Measurements from ENCODE around the gene ALCAM. TPM values are rescaled to one million over a fixed set of nuclear protein-coding genes. Genes with fewer than 3 reads are reported as not detected.
A peak's percentile ranks its signal among the peaks of the same experiment; 100 is the strongest.

ALCAM gene
- polyA plus RNA-seq, 3 donors: 7.1 to 8.0 (median 7.9) TPM

GRCh38 chr3:105367063-105367405, 325 bp downstream of the ALCAM start:
- H2AFZ ChIP-seq (ENCODE audit: insufficient read depth, low read depth, low read length, poor library complexity, severe bottlenecking): peak overlapping the region; percentile 87
- H3K27ac ChIP-seq (ENCODE audit: low read depth in 1 of 2, low read length in 2 of 2): peak overlapping the region; percentile 96 to 98
- no peak for TF ChIP-seq CTCF (IDR thresholded peaks at IDR 0.05)
- no peaks in the 10 kb centered on the region for H3K36me3 ChIP-seq (replicated peaks in 1 of 2; ENCODE audit: control insufficient read depth in 1 of 2, insufficient read depth in 2 of 2, low read length in 2 of 2)
- H3K4me1 Mint-ChIP-seq: peaks cover 34% of the 10 kb centered on the region
- peak in 1 of 3 donors; percentile 33 for DNase-seq
- H3K27me3 ChIP-seq (ENCODE audit: control insufficient read depth in 2 of 2, insufficient read depth in 2 of 2, low read length in 2 of 2): no peaks in the 10 kb centered on the region
- H3K9me3 ChIP-seq (replicated peaks in 1 of 2; ENCODE audit: control insufficient read depth in 1 of 2, insufficient read depth in 1 of 2, low read length in 2 of 2): no peaks in the 10 kb centered on the region
- peak overlapping the region; percentile 84 for H3K4me2 ChIP-seq (replicated peaks; ENCODE audit: extremely low read depth, low read length, poor library complexity, severe bottlenecking)
- intact Hi-C loops (cut with micrococcal nuclease): loop anchor here in 1 of 2 donors (5.0 to 10.0 kb wide), 2 partner anchors 35 to 52 kb away; no protein-coding TSS in a partner anchor
- H3K9me3 Mint-ChIP-seq: peaks cover 0 to 3% (median 0%) of the 10 kb centered on the region in 7 donors
- 1% methylated on average over 26 of the region's 29 CpGs for WGBS (ENCODE audit: insufficient coverage)
- no peaks in the 10 kb centered on the region for H3K36me3 Mint-ChIP-seq
- no peaks in the 10 kb centered on the region for H4K20me1 ChIP-seq (ENCODE audit: insufficient read depth, low read length)
- H3K4me1 ChIP-seq (ENCODE audit: control insufficient read depth in 1 of 2, insufficient read depth in 2 of 2, low read length in 2 of 2): peaks cover 28 to 41% of the 10 kb centered on the region in 2 donors
- H3K27ac Mint-ChIP-seq: peak overlapping the region; percentile 91 to 100 (median 98)
- H3K4me3 ChIP-seq (replicated peaks in 1 of 3; ENCODE audit: low read depth in 2 of 3, low read length in 3 of 3): peak overlapping the region; percentile 55 to 79 (median 73)
- H3K79me2 ChIP-seq (ENCODE audit: insufficient read depth, low read length): peaks cover 33% of the 10 kb centered on the region
- H3K4me3 Mint-ChIP-seq: peak overlapping the region; percentile 92 to 97
- H3K27me3 Mint-ChIP-seq (ENCODE audit: low read depth in 3 of 3): peaks cover 0 to 12% (median 11%) of the 10 kb centered on the region in 3 donors
- H3K9ac ChIP-seq (ENCODE audit: insufficient read depth, low read length, poor library complexity, severe bottlenecking): peak overlapping the region; percentile 84

- Mint-ChIP-seq H3K9me3 (peaks cover 0 to 3% (median 0%) of the 10 kb centered on the region in 7 donors), H3K27me3 (ENCODE audit: low read depth in 3 of 3) (peaks cover 0 to 12% (median 11%) of the 10 kb centered on the region in 3 donors), H3K27ac (peak overlapping the region; percentile 98 to 100 (median 99)), H3K4me3 (peak overlapping the region; percentile 92 to 97), H3K36me3 (no peaks in the 10 kb centered on the region), H3K4me1 (peaks cover 32% of the 10 kb centered on the region)
- intact Hi-C loops (cut with micrococcal nuclease): loop anchor here in 1 of 2 donors (5.0 to 10.0 kb wide), 2 partner anchors 35 to 53 kb away; no protein-coding TSS in a partner anchor
- peaks cover 28 to 35% of the 10 kb centered on the region in 2 donors for H3K4me1 ChIP-seq (ENCODE audit: control insufficient read depth in 1 of 2, insufficient read depth in 2 of 2, low read length in 2 of 2)
- peak overlapping the region; percentile 96 to 98 for H3K27ac ChIP-seq (ENCODE audit: low read depth in 1 of 2, low read length in 2 of 2)
- H3K9ac ChIP-seq (ENCODE audit: insufficient read depth, low read length, poor library complexity, severe bottlenecking): peak overlapping the region; percentile 84
- peak overlapping the region; percentile 55 to 79 (median 73) for H3K4me3 ChIP-seq (replicated peaks in 1 of 3; ENCODE audit: low read depth in 2 of 3, low read length in 3 of 3)
- WGBS (ENCODE audit: insufficient coverage): 0% methylated on average over 24 of the region's 37 CpGs
- H2AFZ ChIP-seq (ENCODE audit: insufficient read depth, low read depth, low read length, poor library complexity, severe bottlenecking): peak overlapping the region; percentile 87
- H3K9me3 ChIP-seq (replicated peaks in 1 of 2; ENCODE audit: control insufficient read depth in 1 of 2, insufficient read depth in 1 of 2, low read length in 2 of 2): no peaks in the 10 kb centered on the region
- peak overlapping the region; percentile 84 for H3K4me2 ChIP-seq (replicated peaks; ENCODE audit: extremely low read depth, low read length, poor library complexity, severe bottlenecking)
- H3K36me3 ChIP-seq (replicated peaks in 1 of 2; ENCODE audit: control insufficient read depth in 1 of 2, insufficient read depth in 2 of 2, low read length in 2 of 2): no peaks in the 10 kb centered on the region
- peak; percentile 94 to 98 (median 94) for DNase-seq
- no peak for TF ChIP-seq CTCF (IDR thresholded peaks at IDR 0.05)
- H3K27me3 ChIP-seq (ENCODE audit: control insufficient read depth in 2 of 2, insufficient read depth in 2 of 2, low read length in 2 of 2): no peaks in the 10 kb centered on the region
- no peaks in the 10 kb centered on the region for H4K20me1 ChIP-seq (ENCODE audit: insufficient read depth, low read length)
- peaks cover 39% of the 10 kb centered on the region for H3K79me2 ChIP-seq (ENCODE audit: insufficient read depth, low read length)
Measured at GRCh38 chr3:105367406-105368213, 901 bp downstream of the ALCAM start.

Data from CD14-positive monocyte (primary cell).